GM18508 (cell line): ENCODE measurements around the gene ZNF511.

Experiments
- ATAC-seq: cut with Tn5 transposase; IDR thresholded peaks from one replicate; pipeline ENCODE4 v1.9.1; 2021; ENCODE audit warnings: moderate number of reproducible peaks; ENCODE audit not compliant: insufficient read depth, unreplicated experiment

Gene ZNF511

DNA sequence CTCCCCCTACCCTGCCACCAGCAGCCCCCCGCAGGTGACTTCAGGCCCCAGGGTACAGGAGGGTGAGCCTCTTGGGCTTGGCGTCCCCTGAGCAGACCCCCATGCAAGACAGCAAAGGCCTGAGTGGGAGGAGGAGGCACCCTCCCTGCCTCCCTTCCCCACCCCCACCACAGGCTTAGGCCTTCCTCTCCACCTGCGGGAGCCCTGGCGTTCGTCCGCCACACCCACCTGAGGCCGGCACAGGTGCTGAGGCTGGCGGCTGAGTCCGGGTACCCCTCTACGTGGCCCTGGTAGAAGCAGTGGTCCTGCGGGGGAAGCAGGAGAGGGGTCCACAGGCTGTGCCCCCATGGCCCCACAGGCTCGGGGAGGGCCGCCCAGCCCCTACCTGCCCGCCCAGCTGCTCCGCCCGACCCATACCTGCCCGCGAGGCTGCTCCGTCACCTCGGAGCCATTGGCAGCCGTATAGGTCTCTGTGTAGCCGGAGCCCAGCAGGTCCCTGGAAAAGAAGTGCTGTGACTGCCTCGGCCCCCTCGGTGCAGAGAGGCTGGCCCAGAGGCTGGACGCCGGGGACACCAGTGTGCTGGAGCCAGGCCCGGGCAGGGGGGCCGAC lies 35.1 kb upstream of the ZNF511 start:
- ATAC-seq = no peak

- peak; percentile 37 for ATAC-seq
Measured at GRCh38 chr10:133274751-133275683, 33.7 kb upstream of the ZNF511 start.

- no peak for ATAC-seq
Measured at GRCh38 chr10:133275684-133276092, 33.0 kb upstream of the ZNF511 start.

DNA sequence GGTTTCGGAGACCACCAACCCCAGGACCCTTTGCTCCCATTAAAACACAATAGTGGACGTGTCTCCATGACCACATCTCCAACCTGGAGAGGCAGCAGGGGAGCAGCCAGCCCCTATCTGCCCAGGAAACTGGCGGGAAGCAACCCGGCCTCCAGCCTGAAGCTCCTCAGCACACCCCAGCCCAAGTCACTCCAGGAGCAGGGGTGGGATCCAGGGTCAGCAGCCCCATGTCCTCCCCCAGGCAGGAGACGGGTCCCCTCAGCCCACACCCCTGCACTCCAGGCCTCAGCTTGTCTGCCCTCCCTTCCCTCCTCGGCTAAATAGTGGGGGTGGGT lies 32.6 kb upstream of the ZNF511 start:
- no peak for ATAC-seq

- ATAC-seq = no peak
Measured at GRCh38 chr10:133276435-133277201, 32.1 kb upstream of the ZNF511 start, which contains the start of gene ADAM8. ADAM8 (minus strand) TSS chr10:133276868; CDS start chr10:133276817, 51 bp downstream.

DNA sequence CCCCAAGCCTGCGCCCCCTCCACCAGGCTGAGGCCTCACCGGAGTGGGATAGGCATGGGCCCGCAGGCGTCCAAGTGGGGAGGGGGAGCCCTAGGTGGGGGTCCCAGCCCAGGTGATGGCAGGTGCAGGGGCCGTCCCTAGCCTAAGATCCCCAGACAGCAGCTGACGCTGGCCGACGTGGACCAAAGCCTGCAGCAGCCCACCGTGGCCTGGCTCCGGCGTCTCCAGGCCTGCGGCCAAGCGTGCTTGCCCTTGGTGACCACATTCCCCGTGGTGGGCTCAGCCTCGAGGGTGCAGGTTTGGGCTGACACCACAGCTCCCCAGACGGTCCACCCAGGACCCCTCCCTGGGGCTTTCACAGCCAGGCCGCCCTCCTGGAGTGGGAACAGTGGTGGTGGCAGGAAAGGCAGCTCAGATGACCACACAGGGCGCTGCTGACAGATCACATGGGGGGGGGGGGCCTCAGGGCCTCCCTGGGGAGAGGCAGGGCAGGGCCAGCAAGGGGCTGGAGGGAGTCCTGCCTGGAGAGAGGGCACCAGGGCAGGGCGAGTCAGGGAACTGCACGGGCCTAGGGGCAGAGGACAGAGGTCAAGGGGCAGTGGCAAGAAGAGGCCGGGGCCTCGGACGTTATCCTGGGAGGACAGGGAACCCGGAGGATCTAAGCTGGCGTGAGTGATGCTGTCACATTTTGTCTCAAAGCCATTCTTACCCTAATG lies 31.3 kb upstream of the ZNF511 start:
- no peak for ATAC-seq

DNA sequence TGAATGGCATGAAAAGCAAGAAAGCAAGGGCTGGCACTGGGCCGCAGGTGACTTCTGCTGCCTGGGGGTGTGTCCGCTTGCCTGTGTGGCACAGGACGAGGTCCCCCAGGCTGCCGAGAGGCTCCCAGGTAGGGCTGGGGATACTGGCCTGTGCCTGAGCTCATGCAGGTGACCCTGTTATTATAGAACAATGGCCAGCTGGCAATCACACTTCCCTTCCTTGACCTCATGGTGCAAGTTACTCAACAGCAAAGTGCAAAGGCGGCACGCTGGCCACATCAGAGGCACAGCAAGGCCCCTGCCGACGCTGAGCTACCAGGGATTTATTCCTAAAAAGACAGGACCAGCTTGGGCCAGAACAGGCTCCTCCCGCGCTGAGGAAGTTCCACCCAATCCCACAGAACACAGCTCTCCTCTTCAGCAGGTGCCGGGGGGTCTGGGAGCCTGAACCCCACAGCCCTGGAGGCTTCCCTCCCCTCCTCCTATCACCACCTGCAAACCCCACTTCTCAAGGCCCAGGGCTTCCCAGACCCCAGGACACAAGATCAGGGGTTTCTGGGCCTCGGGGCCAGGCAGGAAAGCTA lies 30.6 kb upstream of the ZNF511 start:
- no peak for ATAC-seq

DNA sequence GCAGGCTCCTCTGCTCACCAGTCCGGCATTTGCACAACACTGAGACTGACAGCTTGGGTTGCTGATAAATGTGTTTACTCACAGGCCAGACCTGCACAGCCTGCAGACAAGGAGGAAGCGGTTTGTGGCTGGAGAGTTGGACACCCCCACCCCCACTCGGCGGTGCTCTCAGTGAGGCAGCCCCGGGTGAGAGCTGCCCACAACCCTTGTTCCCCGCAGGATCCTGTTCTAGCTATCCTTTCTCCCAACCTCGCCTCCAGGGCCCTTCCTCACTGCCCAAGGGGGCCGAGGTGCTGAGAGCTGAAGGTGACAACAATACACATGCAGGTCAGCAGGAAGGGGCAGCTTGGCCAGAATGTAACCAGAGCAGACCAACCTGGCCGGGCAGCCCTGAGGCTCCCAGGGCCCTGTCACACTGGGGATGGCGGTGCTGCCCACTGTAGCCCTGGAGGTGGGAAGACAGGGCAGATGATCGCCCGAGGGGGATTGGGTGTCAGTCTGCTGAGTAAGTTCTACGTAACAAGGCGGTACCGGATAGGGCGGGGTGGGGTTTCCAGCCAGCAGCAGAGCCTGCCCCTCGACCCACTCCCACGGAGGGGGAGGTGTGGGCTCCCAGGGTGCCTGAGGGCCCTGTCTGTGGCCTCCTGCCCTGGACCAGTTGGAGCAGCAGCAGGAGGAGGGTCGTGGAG lies 30.0 kb upstream of the ZNF511 start:
- peak; percentile 38 for ATAC-seq

- ATAC-seq = no peak
Measured at GRCh38 chr10:133279326-133280226, 29.1 kb upstream of the ZNF511 start.

GRCh38 chr10:133280391-133281059 lies 28.2 kb upstream of the ZNF511 start:
- ATAC-seq = no peak

- ATAC-seq = no peak
Measured at GRCh38 chr10:133281084-133281483, 27.6 kb upstream of the ZNF511 start.

GRCh38 chr10:133281628-133282372 lies 26.9 kb upstream of the ZNF511 start:
- ATAC-seq = no peak

GRCh38 chr10:133282846-133283390 lies 25.8 kb upstream of the ZNF511 start:
- ATAC-seq = no peak

DNA sequence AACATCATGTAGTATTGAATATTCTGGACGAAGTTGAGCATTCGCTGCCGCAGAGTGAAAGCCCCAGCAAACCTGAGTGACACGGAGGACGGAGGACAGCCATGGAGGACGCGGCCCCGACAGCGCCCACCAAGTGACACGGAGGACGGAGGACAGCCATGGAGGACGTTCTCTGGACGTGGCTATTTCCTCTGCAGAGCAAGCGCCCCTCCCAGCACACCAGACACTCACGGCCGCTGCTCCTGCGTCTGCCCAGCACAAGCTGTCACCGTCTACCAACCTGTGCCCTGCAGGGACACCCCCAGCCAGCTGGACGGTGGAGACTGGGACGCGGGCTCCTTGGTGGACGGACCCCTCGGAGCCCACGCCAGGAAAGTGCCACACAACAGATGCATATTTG lies 24.8 kb upstream of the ZNF511 start:
- no peak for ATAC-seq

DNA sequence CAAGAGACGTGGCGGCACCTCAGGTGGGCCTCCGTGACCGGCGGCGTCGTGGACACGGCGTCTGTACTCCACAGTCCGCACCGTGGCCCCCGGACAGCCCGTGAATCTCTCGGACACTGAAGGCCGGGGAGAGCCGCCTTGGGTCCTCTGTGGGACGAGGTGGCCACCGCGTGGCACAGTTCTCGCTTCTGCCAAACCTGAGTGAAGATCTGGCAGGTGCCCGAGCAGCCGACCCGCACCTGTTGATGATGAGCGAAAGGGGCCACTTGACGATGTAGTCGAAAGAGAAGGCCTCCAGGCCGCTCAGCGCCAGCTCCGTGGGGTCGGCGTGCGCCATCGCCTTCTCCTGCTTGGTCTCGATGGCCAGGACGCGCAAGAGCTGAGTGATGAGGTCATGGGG lies 23.5 kb upstream of the ZNF511 start:
- ATAC-seq = no peak

GRCh38 chr10:133286366-133286765 lies 22.3 kb upstream of the ZNF511 start:
- ATAC-seq = no peak
